ENCODE measurements around the gene ZNF675. TPM values are rescaled to one million over a fixed set of nuclear protein-coding genes. Genes with fewer than 3 reads are reported as not detected.
A peak's percentile ranks its signal among the peaks of the same experiment; 100 is the strongest.
"Not testable (repeated sequence)": the region's sequence is repeated elsewhere in the genome, so short reads cannot be mapped to it uniquely, and the experiment has no call there.

ZNF675 gene
- polyA plus RNA-seq (2012; ENCODE audit: missing spikeins), result 12.7 TPM

GRCh38 chr19:23686621-23687423 is at the start of gene ZNF675:
Gene ZNF675 (minus strand): TSS chr19:23687212. CDS start chr19:23687033, 179 bp downstream.
- peak; percentile 52 for DNase-seq (ENCODE audit: insufficient read length)
- TF ChIP-seq POLR2A (IDR thresholded peaks at IDR 0.05; ENCODE audit: low read depth, low read length) (peak; percentile 90), TAF1 (IDR thresholded peaks at IDR 0.05; ENCODE audit: borderline replicate concordance, low read depth, low read length) (peak; percentile 90), POLR2AphosphoS5 (IDR thresholded peaks at IDR 0.05; ENCODE audit: low read depth, low read length) (peak; percentile 86)
- peak; percentile 89 for FAIRE-seq

- not testable (repeated sequence) for FAIRE-seq; DNase-seq (ENCODE audit: insufficient read length)
These were observed 43.9 kb upstream of the ZNF675 start for GRCh38 chr19:23730729-23731465.

- FAIRE-seq, result not testable (repeated sequence)
These were observed 37.1 kb upstream of the ZNF675 start for GRCh38 chr19:23724161-23724560.

GRCh38 chr19:23718802-23719201 is 31.8 kb upstream of the ZNF675 start:
- TF ChIP-seq POLR2A (IDR thresholded peaks at IDR 0.05; ENCODE audit: low read depth, low read length) (no peak), POLR2AphosphoS5 (IDR thresholded peaks at IDR 0.05; ENCODE audit: low read depth, low read length) (no peak), TAF1 (IDR thresholded peaks at IDR 0.05; ENCODE audit: borderline replicate concordance, low read depth, low read length) (no peak)
- no peak for FAIRE-seq
- DNase-seq (ENCODE audit: insufficient read length), result no peak

More at GRCh38 chr19:23724161-23724560, 37.1 kb upstream of the ZNF675 start:
- not testable (repeated sequence) for DNase-seq (ENCODE audit: insufficient read length)

GRCh38 chr19:23716792-23717191 is 29.8 kb upstream of the ZNF675 start:
- TF ChIP-seq TAF1 (IDR thresholded peaks at IDR 0.05; ENCODE audit: borderline replicate concordance, low read depth, low read length) (no peak), POLR2A (IDR thresholded peaks at IDR 0.05; ENCODE audit: low read depth, low read length) (no peak), POLR2AphosphoS5 (IDR thresholded peaks at IDR 0.05; ENCODE audit: low read depth, low read length) (no peak)
- FAIRE-seq (no peak), DNase-seq (ENCODE audit: insufficient read length) (no peak)

DNA sequence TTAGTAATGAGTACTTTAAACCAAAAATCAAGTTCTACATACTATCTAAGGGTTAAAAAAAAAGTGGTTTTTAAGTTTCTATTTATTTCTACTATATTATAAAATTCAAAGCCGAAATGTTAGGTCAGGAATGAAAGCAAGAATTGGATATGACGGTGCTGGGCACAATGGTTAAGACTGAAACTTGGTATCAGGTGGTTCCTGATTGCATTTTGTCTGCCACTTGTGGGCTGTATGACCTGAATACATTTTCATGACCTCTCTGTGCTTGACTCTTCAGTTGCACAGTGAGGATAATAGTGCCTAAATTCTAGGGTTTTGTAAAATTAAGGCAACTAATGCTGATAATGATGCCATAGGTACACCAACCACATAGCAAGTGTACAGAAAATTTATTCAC is 22.3 kb upstream of the ZNF675 start:
- no peak for DNase-seq (ENCODE audit: insufficient read length)
- no peak for FAIRE-seq
- TF ChIP-seq POLR2A (IDR thresholded peaks at IDR 0.05; ENCODE audit: low read depth, low read length), result no peak
- TF ChIP-seq TAF1 (IDR thresholded peaks at IDR 0.05; ENCODE audit: borderline replicate concordance, low read depth, low read length), result no peak
- no peak for TF ChIP-seq POLR2AphosphoS5 (IDR thresholded peaks at IDR 0.05; ENCODE audit: low read depth, low read length)

DNA sequence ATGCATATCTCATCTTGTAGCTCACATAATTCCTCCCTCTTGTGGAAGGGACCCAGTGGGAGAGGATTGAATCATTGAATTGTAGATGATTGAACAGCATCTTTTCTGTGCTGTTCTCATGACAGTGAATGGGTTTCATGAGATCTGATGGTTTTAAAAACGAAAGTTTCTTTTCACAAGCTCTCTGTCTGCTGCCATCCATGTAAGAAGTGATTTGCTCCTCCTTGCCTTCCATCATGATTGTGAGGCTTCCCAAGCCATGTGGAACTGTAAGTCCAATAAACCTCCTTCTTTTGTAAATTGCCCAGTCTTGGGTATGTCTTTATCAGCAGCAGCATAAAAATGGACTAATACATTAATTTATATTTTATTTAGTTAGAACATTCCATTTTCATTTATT is 19.6 kb upstream of the ZNF675 start:
- DNase-seq (ENCODE audit: insufficient read length), result no peak
- TF ChIP-seq POLR2A (IDR thresholded peaks at IDR 0.05; ENCODE audit: low read depth, low read length) (no peak), POLR2AphosphoS5 (IDR thresholded peaks at IDR 0.05; ENCODE audit: low read depth, low read length) (no peak), TAF1 (IDR thresholded peaks at IDR 0.05; ENCODE audit: borderline replicate concordance, low read depth, low read length) (no peak)
- no peak for FAIRE-seq

GRCh38 chr19:23699521-23699860 is 12.5 kb upstream of the ZNF675 start:
- no peak for FAIRE-seq
- no peak for TF ChIP-seq TAF1 (IDR thresholded peaks at IDR 0.05; ENCODE audit: borderline replicate concordance, low read depth, low read length)
- TF ChIP-seq POLR2A (IDR thresholded peaks at IDR 0.05; ENCODE audit: low read depth, low read length), result no peak
- TF ChIP-seq POLR2AphosphoS5 (IDR thresholded peaks at IDR 0.05; ENCODE audit: low read depth, low read length), result no peak
- DNase-seq (ENCODE audit: insufficient read length), result no peak

- FAIRE-seq (no peak), DNase-seq (ENCODE audit: insufficient read length) (no peak)
- no peak for TF ChIP-seq POLR2A (IDR thresholded peaks at IDR 0.05; ENCODE audit: low read depth, low read length)
- no peak for TF ChIP-seq TAF1 (IDR thresholded peaks at IDR 0.05; ENCODE audit: borderline replicate concordance, low read depth, low read length)
- TF ChIP-seq POLR2AphosphoS5 (IDR thresholded peaks at IDR 0.05; ENCODE audit: low read depth, low read length), result no peak
These were observed 11.9 kb upstream of the ZNF675 start for GRCh38 chr19:23698711-23699520.

DNA sequence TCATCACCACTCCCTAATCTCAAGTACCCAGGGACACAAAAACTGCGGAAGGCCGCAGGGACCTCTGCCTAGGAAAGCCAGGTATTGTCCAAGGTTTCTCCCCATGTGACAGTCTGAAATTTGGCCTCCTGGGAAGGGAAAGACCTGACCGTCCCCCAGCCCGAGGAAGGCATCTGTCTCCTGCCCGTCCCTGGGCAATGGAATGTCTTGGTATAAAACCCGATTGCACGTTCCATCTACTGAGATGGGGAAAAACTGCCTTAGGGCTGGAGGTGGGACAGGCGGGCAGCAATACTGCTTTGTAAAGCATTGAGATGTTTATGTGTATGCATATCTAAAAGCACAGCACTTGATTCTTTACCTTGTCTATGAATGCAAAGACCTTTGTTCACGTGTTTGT is 5.9 kb upstream of the ZNF675 start:
- not testable (repeated sequence) for FAIRE-seq; DNase-seq (ENCODE audit: insufficient read length)

- TF ChIP-seq POLR2AphosphoS5 (IDR thresholded peaks at IDR 0.05; ENCODE audit: low read depth, low read length) (no peak), POLR2A (IDR thresholded peaks at IDR 0.05; ENCODE audit: low read depth, low read length) (no peak), TAF1 (IDR thresholded peaks at IDR 0.05; ENCODE audit: borderline replicate concordance, low read depth, low read length) (no peak)
- FAIRE-seq, result no peak
- DNase-seq (ENCODE audit: insufficient read length), result no peak
These were observed 13.9 kb downstream of the ZNF675 start for GRCh38 chr19:23673132-23673531.

DNA sequence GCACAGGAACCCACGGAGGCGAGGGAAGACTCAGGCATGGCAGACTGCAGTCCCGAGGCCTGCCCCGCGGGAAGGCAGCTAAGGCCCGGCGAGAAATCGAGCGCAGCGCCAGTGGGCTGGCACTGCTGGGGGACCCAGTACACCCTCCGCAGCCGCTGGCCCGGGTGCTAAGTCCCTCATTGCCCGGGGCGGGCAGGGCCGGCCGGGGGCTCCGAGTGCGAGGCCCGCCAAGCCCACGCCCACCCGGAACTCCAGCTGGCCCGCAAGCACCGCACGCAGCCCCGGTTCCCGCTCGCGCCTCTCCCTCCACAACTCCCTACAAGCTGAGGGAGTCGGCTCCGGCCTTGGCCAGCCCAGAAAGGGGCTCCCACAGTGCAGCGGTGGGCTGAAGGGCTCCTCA is 18.4 kb downstream of the ZNF675 start:
- DNase-seq (ENCODE audit: insufficient read length); FAIRE-seq: not testable (repeated sequence)

All from GM12892 (cell line).